MCF 10A (cell line): ENCODE measurements around the gene RIBC2. TPM values are rescaled to one million over a fixed set of nuclear protein-coding genes. Genes with fewer than 3 reads are reported as not detected.

Experiments used
- BruUV-seq: library from RNA; stranded (reverse); fragments of 400-500 nt; replicated peaks from 2 replicates; lab custom pipeline; 2021; lab: Mats Ljungman, UMichigan
- CTCF ChIA-PET: fragments of 300-600 bp; sonication (Branson Sonifier 250); formaldehyde crosslinking; extraction: SDS; loops from one replicate; lab custom pipeline; 2021; ENCODE audit warnings: antibody characterized with exemption, inconsistent platforms; lab: Yijun Ruan, JAX
- POLR2A ChIA-PET: fragments of 300-600, 350-650 bp; sonication (Branson Sonifier 250); formaldehyde crosslinking; extraction: SDS; loops from one replicate; lab custom pipeline; 2020; ENCODE audit warnings: antibody characterized with exemption, inconsistent platforms; lab: Yijun Ruan, JAX
- DNase-seq: peaks from one replicate; pipeline ENCODE4 v3.0.0-alpha.2; 2018; ENCODE audit not compliant: unreplicated experiment
- H3K27ac Mint-ChIP-seq: one replicate; pipeline ENCODE4 v1.8.0; 2022; ENCODE audit warnings: mild to moderate bottlenecking, low read depth, mixed read lengths; ENCODE audit not compliant: unreplicated experiment
- H3K27me3 Mint-ChIP-seq: one replicate; pipeline ENCODE4 v1.8.0; 2022; ENCODE audit warnings: mixed read lengths; ENCODE audit not compliant: insufficient read depth, unreplicated experiment
- H3K36me3 Mint-ChIP-seq: one replicate; pipeline ENCODE4 v1.8.0; 2022; ENCODE audit warnings: mild to moderate bottlenecking, moderate library complexity, mixed read lengths; ENCODE audit not compliant: insufficient read depth, unreplicated experiment
- H3K4me1 Mint-ChIP-seq: one replicate; pipeline ENCODE4 v1.8.0; 2022; ENCODE audit warnings: mixed read lengths; ENCODE audit not compliant: insufficient read depth, unreplicated experiment
- H3K4me3 Mint-ChIP-seq: one replicate; pipeline ENCODE4 v1.8.0; 2022; ENCODE audit warnings: mild to moderate bottlenecking, moderate library complexity, mixed read lengths; ENCODE audit not compliant: unreplicated experiment
- H3K9me3 Mint-ChIP-seq: one replicate; pipeline ENCODE4 v1.8.0; 2022; ENCODE audit warnings: mixed read lengths; ENCODE audit not compliant: unreplicated experiment
- intact Hi-C: fragments of 100-400 bp; cut with micrococcal nuclease; formaldehyde crosslinking; loops from 2 replicates; pipeline ENCODE4 v1.14.1; 2022
- total RNA-seq: library from RNA; stranded (reverse); gene quantifications from 2 replicates; pipeline ENCODE4 v1.2.3, GENCODE V29; 2022
- TF ChIP-seq, protein P1 (sequence below): fragments of 200-600 bp; IDR thresholded peaks from one replicate; pipeline ENCODE4 v1.8.0; 2022; ENCODE audit warnings: antibody characterized with exemption, mild to moderate bottlenecking; ENCODE audit not compliant: unreplicated experiment

RIBC2 gene
- total RNA-seq, 1 experiment from 2014 or later, result 0.26 TPM

DNA sequence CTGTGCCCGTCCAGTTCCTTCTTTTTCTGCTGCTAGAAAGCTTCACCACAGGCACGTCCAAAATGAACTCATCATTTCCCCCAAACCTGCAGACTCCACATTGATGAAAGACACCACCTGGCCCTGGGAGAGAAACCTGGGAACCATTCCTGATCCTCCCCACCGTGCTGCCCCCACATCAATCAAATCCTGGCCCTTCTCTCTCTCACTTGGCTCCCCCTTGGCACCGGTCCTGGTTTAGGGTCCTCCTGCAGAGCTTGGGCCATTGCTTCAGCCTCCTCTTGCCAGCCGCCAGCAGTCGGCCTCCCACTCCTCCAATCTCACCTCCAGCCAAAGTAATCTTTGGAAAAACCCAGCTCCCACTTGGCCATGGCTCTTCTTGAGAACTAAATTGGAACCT is 38.5 kb downstream of the RIBC2 start:
- Mint-ChIP-seq H3K4me3 (no peak overlapping the region), H3K36me3 (no peaks in the 10 kb centered on the region), H3K27me3 (no peaks in the 10 kb centered on the region), H3K27ac (no peak overlapping the region), H3K9me3 (no peaks in the 10 kb centered on the region), H3K4me1 (no peaks in the 10 kb centered on the region)
- TF ChIP-seq, protein P1, sequence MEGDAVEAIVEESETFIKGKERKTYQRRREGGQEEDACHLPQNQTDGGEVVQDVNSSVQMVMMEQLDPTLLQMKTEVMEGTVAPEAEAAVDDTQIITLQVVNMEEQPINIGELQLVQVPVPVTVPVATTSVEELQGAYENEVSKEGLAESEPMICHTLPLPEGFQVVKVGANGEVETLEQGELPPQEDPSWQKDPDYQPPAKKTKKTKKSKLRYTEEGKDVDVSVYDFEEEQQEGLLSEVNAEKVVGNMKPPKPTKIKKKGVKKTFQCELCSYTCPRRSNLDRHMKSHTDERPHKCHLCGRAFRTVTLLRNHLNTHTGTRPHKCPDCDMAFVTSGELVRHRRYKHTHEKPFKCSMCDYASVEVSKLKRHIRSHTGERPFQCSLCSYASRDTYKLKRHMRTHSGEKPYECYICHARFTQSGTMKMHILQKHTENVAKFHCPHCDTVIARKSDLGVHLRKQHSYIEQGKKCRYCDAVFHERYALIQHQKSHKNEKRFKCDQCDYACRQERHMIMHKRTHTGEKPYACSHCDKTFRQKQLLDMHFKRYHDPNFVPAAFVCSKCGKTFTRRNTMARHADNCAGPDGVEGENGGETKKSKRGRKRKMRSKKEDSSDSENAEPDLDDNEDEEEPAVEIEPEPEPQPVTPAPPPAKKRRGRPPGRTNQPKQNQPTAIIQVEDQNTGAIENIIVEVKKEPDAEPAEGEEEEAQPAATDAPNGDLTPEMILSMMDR, result no peak
- no peak for DNase-seq
- no TSS peak for BruUV-seq
- ChIA-PET POLR2A (interaction anchor here (1.8 kb wide), 2 partner anchors 17 to 86 kb away, joined by 5 to 6 read pairs; no protein-coding TSS in a partner anchor), CTCF (interaction anchor here (1.2 kb wide), 1 partner anchor 102 kb away, joined by 6 read pairs; no protein-coding TSS in a partner anchor)
- intact Hi-C loops, result no loop called here

DNA sequence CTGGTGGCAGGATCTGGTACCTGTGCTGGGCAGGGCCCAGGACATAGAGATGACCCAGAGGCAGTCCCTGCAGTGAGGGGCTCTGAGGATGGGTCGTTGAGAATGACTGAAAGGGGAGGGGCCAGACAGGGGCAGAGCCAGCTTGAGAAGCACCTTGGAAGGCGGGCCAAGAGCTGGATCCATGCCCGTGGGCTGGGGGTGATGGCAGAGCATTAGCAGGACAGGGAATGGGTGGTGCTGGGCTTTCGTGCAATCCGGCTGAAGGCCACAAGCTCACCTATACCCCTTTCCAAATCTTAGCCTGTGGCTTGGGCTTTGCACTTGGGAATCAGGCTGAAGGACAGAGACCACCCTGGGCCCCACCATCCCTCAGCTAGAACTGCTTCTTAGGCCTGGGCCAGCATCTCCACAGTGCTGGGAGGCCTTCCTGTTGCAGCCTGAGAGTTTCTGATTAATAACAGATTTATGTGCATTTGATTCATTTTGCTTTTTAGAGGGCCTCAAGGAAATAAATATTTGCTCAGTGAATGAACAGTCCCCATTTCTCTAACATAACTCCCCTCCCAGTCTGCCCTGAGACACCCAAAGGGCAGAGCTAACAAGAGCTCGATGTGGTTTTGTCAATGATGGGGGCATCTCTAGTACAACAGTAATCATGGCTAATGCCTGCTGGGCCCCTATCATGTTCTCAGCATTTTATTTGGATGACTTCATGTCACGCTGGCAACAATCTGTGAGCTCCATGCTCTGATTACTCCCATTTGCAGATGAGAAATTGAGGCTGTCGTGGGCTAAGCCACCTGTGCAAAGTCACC is 39.3 kb downstream of the RIBC2 start:
- ChIA-PET POLR2A (interaction anchor here (1.8 to 3.2 kb wide), 3 partner anchors 16 to 86 kb away, joined by 5 to 12 read pairs (median 6); no protein-coding TSS in a partner anchor), CTCF (no interaction called here)
- no peaks in the 10 kb centered on the region for H3K4me1 Mint-ChIP-seq
- H3K27me3 Mint-ChIP-seq, result no peaks in the 10 kb centered on the region
- TF ChIP-seq, protein P1, result no peak
- BruUV-seq, result no TSS peak
- H3K27ac Mint-ChIP-seq, result no peak overlapping the region
- no peaks in the 10 kb centered on the region for H3K36me3 Mint-ChIP-seq
- DNase-seq, result no peak
- intact Hi-C loops, result no loop called here
- no peaks in the 10 kb centered on the region for H3K9me3 Mint-ChIP-seq
- H3K4me3 Mint-ChIP-seq, result no peak overlapping the region

DNA sequence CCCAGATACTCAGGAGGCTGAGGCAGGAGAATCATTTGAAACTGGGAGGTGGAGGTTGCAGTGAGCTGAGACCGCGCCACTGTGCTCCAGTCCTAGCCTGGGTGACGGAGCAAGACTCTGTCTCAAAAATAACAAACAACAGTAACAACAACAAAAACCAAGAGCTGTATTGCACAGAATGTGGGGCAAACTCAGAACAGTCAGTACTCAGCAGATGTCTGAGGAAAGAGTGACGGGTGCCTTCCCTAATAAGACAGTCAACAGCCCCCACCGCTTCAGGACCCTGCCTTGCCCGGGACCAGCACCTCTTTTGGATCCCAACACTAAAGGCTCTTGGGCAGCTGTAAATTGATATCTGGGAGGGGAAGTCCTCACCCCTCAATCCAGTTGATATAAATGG is 40.3 kb downstream of the RIBC2 start:
- ChIA-PET POLR2A (interaction anchor here (0.7 to 3.2 kb wide), 2 partner anchors 15 to 81 kb away, joined by 3 to 12 read pairs; no protein-coding TSS in a partner anchor), CTCF (no interaction called here)
- DNase-seq, result no peak
- intact Hi-C loops, result no loop called here
- H3K36me3 Mint-ChIP-seq, result no peaks in the 10 kb centered on the region
- H3K4me3 Mint-ChIP-seq, result no peak overlapping the region
- TF ChIP-seq, protein P1, result no peak
- no TSS peak for BruUV-seq
- H3K9me3 Mint-ChIP-seq, result no peaks in the 10 kb centered on the region
- no peaks in the 10 kb centered on the region for H3K27me3 Mint-ChIP-seq
- no peak overlapping the region for H3K27ac Mint-ChIP-seq
- H3K4me1 Mint-ChIP-seq, result no peaks in the 10 kb centered on the region

DNA sequence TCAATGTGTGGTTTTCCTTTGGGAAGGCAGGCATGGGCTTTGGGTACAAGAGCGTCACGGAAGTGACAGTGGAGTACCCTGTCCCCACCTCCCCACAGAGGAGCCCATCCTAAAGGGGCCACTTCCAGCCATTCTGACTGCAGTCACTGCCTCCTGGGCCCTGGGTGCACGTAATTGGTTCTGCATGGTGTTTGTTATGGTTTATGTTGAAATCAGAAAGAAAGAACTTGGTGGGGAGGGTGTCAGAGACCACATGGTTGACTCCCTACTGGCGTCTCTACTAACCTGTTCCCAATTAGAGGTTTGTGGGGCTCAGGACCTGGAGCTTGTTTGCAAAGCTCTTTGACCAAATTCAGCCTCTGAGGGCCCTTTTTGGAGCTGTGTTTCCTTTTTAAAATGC is 40.8 kb downstream of the RIBC2 start:
- no peak for DNase-seq
- Mint-ChIP-seq H3K27me3 (no peaks in the 10 kb centered on the region), H3K4me3 (no peak overlapping the region), H3K4me1 (no peaks in the 10 kb centered on the region), H3K27ac (no peak overlapping the region), H3K9me3 (no peaks in the 10 kb centered on the region), H3K36me3 (no peaks in the 10 kb centered on the region)
- ChIA-PET POLR2A (interaction anchor here (0.7 to 3.2 kb wide), 2 partner anchors 15 to 81 kb away, joined by 3 to 12 read pairs; no protein-coding TSS in a partner anchor), CTCF (no interaction called here)
- no TSS peak for BruUV-seq
- intact Hi-C loops, result no loop called here
- TF ChIP-seq, protein P1, result no peak
